ENCODE results near the gene ZNF526.

DNA sequence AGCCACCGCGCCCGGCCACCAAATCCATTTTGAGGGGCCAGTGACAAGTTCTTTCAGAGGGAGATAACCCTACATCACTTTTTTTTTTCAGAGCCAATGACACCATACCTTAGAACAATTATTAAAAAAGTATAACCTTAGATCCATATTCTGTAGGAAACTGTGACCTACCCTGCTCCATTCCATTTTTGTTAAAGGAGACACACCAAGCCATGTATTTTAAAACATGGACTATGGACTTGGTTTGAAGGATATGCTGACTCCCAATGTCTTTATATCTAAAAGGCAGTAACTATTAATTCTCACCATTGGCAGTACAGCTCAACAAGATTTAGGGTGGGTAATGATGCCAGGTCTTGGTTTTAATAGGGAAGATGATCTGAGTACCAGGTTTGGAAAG, 21.2 kb downstream of the ZNF526 start:
- TF ChIP-seq, protein P1, sequence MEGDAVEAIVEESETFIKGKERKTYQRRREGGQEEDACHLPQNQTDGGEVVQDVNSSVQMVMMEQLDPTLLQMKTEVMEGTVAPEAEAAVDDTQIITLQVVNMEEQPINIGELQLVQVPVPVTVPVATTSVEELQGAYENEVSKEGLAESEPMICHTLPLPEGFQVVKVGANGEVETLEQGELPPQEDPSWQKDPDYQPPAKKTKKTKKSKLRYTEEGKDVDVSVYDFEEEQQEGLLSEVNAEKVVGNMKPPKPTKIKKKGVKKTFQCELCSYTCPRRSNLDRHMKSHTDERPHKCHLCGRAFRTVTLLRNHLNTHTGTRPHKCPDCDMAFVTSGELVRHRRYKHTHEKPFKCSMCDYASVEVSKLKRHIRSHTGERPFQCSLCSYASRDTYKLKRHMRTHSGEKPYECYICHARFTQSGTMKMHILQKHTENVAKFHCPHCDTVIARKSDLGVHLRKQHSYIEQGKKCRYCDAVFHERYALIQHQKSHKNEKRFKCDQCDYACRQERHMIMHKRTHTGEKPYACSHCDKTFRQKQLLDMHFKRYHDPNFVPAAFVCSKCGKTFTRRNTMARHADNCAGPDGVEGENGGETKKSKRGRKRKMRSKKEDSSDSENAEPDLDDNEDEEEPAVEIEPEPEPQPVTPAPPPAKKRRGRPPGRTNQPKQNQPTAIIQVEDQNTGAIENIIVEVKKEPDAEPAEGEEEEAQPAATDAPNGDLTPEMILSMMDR (IDR thresholded peaks at IDR 0.05), result no peak
- no peak for TF ChIP-seq EZH2 (IDR thresholded peaks at IDR 0.05; ENCODE audit: borderline replicate concordance, insufficient read depth, low read depth, low read length, poor library complexity, severe bottlenecking)

All from B cell (primary cell).